GM19351 (cell line): ENCODE measurements around the gene RNF213.
"Not testable (repeated sequence)": the region's sequence is repeated elsewhere in the genome, so short reads cannot be mapped to it uniquely, and the experiment has no call there.

ENCODE experiments used
- ATAC-seq: cut with Tn5 transposase; IDR thresholded peaks from one replicate; pipeline ENCODE4 v1.9.1; 2021; ENCODE audit warnings: mild to moderate bottlenecking, moderate library complexity; ENCODE audit not compliant: unreplicated experiment

Gene RNF213

DNA sequence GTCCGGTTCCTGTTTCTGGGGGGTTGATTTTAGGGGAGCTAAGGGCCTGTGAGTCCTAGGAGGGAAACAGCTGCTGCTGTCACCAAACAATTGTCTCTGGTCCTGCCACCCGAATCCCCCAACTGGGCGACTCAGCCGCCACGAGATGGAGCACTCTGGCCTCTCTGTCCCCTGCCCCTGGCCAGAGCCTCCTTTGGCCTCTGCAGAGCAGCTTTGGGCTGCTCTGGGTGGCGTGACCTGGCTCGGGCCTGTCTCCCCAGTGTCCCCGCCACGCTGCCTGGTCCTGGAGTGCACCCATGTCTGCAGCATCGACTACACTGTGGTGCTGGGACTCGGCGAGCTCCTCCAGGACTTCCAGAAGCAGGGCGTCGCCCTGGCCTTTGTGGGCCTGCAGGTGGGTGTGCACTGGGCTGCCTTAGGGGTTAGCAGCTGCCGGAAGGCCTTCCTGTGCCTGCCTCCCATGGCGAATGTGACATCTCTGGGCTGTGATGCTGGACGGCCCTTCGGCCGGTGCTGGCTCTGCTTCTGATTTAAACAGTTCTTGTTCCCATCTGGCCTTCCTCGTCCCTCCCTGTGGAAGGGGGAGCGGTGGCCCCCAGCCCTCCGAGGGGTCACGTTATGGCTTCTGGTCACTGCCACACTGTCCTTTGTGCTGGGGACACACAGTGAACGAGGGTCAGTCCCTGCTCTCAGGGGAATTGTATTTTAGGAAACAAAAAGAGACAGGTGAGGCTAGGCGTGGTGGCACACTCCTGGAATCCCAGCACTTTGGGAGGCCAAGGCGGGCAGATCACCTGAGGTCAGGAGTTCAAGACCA is 11.6 kb upstream of the RNF213 start:
- no peak for ATAC-seq

- no peak for ATAC-seq
These were observed 8.7 kb upstream of the RNF213 start for GRCh38 chr17:80251966-80252365.

- no peak for ATAC-seq
These were observed 7.8 kb upstream of the RNF213 start for GRCh38 chr17:80252871-80253270.

GRCh38 chr17:80253631-80254395 is 6.8 kb upstream of the RNF213 start:
- no peak for ATAC-seq

DNA sequence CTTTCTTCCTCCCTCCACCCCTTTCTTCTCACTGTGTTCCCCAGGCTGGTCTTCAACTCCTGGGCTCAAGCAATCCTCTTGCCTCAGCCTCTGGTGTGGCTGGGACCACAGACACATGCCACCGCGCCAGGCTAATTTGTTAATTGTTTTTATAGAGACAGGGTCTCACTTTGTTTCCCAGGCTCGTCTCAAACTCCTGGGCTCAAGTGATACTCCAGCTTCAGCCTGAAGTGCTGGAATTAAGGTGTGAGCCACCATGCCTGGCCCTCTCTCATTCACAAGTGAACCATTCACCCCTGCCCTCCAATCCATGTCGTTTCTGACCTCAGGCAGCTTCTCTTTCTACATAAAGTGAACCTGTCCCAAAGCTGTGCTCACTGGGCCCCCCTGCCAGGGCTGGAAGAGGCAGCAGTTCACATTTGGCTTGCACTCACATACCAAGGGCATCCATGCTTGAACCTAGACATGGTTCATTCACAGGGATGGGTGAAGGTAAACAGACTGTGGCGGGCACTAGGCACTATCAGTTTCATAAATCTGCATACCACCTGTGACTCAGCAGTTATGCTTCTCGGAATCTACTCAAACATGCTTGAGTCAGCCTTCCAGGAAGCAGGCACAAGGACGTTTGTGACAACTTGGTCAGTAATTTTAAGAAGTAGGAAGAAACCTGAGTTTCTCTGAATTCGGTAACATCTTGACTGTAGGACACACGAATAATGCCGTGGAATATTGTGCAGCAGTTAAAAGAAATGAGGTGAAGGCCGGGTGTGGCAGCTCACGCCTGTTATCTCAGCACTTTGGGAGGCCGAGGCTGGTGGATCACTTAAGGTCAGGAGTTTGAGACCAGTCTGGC is 6.0 kb upstream of the RNF213 start:
- ATAC-seq = no peak

GRCh38 chr17:80256034-80256350 is 4.7 kb upstream of the RNF213 start:
- no peak for ATAC-seq

DNA sequence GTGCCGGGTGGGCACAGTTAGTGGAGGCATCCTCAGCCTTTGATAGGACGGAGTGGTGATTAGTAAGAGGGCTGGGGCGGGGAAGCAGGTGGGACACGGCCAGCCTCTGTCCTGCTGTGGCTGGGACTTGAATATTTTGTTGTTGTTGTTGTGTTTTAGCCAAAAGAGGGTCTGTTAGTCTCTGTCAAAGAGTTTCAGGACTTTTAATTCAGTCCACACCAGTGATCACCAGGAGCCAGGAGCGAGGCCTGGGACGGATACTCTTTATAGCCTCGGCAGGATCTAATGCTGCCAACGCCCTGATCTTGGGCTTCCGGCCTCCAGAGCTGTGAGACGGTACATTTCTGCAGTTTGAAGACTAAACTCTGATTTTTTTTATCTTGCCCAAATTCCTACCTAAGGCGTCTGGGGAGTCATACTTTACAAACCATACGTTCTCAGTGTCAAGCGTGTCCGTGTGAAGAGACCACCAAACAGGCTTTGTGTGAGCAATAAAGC is 2.9 kb upstream of the RNF213 start:
- no peak for ATAC-seq

- not testable (repeated sequence) for ATAC-seq
These were observed 2.4 kb upstream of the RNF213 start for GRCh38 chr17:80258296-80258695.

DNA sequence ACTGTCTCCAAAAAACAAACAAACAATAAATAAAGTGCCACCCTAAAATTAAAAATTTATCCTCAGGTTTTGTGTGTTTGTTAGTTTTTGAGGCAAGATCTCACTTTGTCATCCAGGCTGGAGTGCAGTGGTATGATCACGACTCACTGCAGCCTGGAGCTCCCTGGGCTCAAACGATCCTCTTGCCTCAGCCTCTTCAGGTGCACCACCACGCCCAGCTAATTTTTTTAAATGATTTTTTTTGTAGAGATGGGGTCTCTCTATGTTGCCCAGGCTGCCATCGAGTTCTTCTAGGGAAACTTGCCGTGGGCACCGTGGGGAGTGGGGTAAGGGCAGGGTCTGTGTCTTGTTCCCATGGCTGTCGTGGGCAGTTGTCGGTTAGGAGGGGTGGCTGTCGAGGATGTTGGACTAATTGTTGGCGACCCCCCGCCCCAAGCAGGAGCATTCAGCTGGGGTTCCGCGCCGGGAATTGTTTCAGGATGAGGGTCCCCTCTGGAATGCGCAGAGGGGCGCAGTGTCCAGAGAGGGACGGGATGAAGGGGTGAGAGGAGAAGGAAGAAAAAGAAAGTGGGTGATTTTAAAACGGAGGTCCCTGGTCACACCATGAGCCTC is 1.1 kb upstream of the RNF213 start:
- no peak for ATAC-seq

GRCh38 chr17:80260069-80260535 is 550 bp upstream of the RNF213 start:
- ATAC-seq = no peak

DNA sequence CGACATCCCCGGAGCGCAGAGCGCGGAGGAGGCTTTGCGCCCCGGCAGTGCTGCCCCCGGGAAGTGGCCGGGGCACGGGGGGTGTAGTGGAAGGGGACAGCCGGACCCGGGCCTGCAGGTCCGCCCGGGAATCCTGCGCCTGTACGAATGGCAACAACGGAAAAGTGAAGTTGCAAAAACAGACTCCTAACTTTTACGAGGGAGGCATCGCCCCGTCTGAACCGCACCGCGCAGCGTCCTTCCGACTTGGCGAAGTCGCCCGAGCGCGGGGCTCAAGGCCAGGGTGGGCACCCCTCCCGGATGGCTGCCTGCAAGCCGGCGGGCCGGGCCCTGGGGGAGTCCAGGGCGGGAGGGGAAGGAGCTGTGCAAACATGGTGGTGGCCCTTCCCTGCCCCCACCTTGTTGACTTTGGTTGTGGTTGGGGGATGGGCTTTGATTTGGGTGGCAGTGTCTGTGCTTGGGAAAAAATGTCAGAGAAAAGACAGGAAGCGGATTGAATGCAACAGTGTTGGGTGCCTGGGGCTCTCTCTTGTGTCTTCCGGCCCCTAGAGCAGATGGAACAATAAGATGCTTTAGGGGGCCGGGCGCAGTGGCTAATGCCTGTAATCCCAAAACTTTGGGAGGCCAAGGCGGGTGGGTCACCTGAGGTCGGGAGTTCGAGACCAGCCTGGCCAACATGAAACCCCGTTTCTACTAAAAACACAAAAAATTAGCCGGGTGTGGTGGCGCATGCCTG is 675 bp downstream of the RNF213 start:
- ATAC-seq = no peak

- ATAC-seq = no peak
These were observed 1.2 kb downstream of the RNF213 start for GRCh38 chr17:80261895-80262279.

- ATAC-seq = no peak
These were observed 1.6 kb downstream of the RNF213 start for GRCh38 chr17:80262291-80262690.

GRCh38 chr17:80262775-80263244 is 2.2 kb downstream of the RNF213 start:
- ATAC-seq = no peak

DNA sequence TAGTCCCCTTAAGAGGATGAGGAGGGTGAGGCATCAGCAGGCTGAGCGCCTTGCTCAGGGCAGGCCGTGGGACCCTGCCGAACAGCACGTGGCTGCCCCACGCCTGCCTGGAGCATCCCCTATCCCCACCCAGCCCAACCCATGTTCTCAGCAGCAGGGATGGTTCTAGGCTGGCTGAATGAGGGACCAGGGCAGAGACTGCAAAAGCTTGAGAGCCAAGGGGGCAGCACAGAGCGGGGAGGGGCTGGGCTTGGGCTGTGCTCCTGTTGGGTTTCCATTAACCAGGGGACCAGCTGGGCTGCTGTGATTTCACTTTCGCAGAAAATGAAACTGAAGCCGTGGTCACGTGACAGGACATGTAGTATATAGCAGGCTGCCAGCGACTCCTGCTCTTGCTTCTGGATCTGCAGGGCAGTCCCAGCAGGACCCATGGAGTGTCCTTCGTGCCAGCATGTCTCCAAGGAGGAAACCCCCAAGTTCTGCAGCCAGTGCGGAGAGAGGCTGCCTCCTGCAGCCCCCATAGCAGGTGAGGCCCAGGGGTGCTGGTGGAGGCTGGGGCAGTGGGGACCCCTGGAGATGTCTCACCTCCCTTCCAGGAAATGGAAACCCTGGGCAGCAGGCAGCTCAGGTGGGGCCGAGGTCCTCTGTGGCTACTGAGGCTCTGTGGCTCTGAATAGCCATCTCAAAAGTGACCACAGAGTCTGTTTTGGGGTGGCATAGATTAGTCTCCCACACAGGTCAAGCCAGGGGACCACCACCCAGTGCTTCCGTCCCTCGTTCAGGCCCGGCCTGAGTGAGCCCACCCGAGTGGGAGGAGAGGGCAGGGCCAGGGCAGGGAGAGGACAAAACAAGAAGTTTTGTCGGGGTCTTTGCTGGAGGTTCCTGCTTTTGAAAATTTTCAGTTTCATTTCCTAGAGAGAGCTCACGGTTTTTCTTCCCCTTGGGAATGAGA is 2.9 kb downstream of the RNF213 start:
- no peak for ATAC-seq

DNA sequence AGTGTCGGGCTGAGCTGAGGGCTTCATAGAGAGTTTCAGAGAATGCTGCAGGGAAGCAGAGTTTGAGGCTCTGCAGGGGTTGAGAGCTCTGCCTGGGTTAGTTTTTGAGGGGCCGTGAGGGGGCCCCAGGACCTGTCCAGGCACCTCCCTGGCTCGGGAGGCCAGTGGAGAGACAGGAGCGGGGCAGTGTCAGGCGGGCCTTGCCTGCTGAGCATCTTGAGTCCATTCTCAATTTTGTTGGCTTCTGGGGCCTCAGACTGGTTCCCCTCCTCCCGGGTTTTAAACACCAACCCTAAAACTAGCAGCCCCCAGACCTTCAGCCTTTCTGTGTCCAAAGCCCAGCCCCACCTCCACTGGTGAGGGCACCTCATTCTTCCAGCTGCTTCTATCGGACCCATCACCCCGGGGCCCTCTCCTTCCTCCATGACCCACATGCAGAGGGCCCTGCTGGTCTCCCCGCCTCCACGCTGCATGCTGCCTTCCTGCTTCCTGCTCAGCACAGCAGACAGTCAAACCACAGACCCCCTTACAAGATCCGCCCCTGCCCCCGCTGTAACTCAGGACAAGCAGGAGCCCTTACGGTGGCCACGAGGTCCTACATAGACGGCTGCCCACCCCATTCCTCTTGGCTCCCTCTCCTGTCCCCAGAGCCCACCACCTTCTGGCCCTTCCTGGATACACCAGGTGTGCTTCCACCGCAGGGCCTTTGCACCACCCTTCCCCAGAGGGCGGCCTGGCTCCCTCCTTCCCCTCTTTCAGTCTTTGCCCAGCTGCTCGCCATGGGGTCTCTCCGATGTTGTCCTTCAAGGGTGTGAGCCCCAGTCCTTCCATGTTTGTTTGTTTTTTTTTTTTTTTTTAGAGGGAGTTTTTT is 3.8 kb downstream of the RNF213 start:
- no peak for ATAC-seq

- ATAC-seq = no peak
These were observed 4.8 kb downstream of the RNF213 start for GRCh38 chr17:80265205-80266068.
